ENCODE data around the gene MT4.

- no peak for TF ChIP-seq CTCF (IDR thresholded peaks at IDR 0.05)
- no peak for TF ChIP-seq POLR2A (IDR thresholded peaks at IDR 0.05)
Observed at GRCh38 chr16:56591377-56592060, 26.6 kb downstream of the MT4 start.

All from ovary (tissue), 3 donors.